Activated effector memory CD4-positive, alpha-beta T cell treated with Interleukin-2 at 50 U/mL for 16 hours (primary cell): Measurements from ENCODE around the gene CDRT4.

Source experiments
- DNase-seq: peaks from one replicate; pipeline ENCODE4 v3.0.0-alpha.2; 2020

Gene CDRT4

GRCh38 chr17:15422392-15422965, 44.9 kb downstream of the CDRT4 start:
- DNase-seq, result no peak

- DNase-seq, result no peak
Observed at GRCh38 chr17:15418781-15419180, 48.6 kb downstream of the CDRT4 start.

- no peak for DNase-seq
Observed at GRCh38 chr17:15414532-15415306, 52.7 kb downstream of the CDRT4 start.

GRCh38 chr17:15413101-15413771, 54.2 kb downstream of the CDRT4 start:
- no peak for DNase-seq

GRCh38 chr17:15412606-15413005, 54.8 kb downstream of the CDRT4 start:
- DNase-seq, result no peak

GRCh38 chr17:15411384-15412198, 55.8 kb downstream of the CDRT4 start:
- no peak for DNase-seq

GRCh38 chr17:15409721-15410250, 57.6 kb downstream of the CDRT4 start:
- DNase-seq, result no peak

GRCh38 chr17:15408803-15409202, 58.6 kb downstream of the CDRT4 start:
- no peak for DNase-seq

GRCh38 chr17:15406081-15406480, 61.3 kb downstream of the CDRT4 start:
- DNase-seq, result no peak

- DNase-seq, result no peak
Observed at GRCh38 chr17:15405058-15405415, 62.4 kb downstream of the CDRT4 start.

- no peak for DNase-seq
Observed at GRCh38 chr17:15404106-15405057, 63.0 kb downstream of the CDRT4 start.

- no peak for DNase-seq
Observed at GRCh38 chr17:15403276-15403939, 64.0 kb downstream of the CDRT4 start.

- no peak for DNase-seq
Observed at GRCh38 chr17:15399443-15399842, 68.0 kb downstream of the CDRT4 start.

- DNase-seq, result no peak
Observed at GRCh38 chr17:15398736-15399331, 68.6 kb downstream of the CDRT4 start.

GRCh38 chr17:15398291-15398690, 69.1 kb downstream of the CDRT4 start:
- no peak for DNase-seq

GRCh38 chr17:15397620-15398019, 69.8 kb downstream of the CDRT4 start:
- DNase-seq, result no peak

GRCh38 chr17:15395091-15395490, 72.3 kb downstream of the CDRT4 start:
- no peak for DNase-seq

GRCh38 chr17:15393414-15393813, 74.0 kb downstream of the CDRT4 start:
- DNase-seq, result no peak

GRCh38 chr17:15392326-15392741, 75.1 kb downstream of the CDRT4 start:
- no peak for DNase-seq

- DNase-seq, result no peak
Observed at GRCh38 chr17:15388356-15389041, 78.9 kb downstream of the CDRT4 start.
